ENCODE results near the gene ADAM23. TPM values are rescaled to one million over a fixed set of nuclear protein-coding genes. Genes with fewer than 3 reads are reported as not detected.
"Not testable (repeated sequence)": the region's sequence is repeated elsewhere in the genome, so short reads cannot be mapped to it uniquely, and the experiment has no call there.

Gene ADAM23
- 42.5 TPM for polyA plus RNA-seq (2013, experiment 1 of 4)
- 47.4 TPM for polyA plus RNA-seq (2013, experiment 2 of 4)
- polyA plus RNA-seq (2013, experiment 3 of 4): 32.6 TPM
- polyA plus RNA-seq (2013, experiment 4 of 4): 36.4 TPM

DNA sequence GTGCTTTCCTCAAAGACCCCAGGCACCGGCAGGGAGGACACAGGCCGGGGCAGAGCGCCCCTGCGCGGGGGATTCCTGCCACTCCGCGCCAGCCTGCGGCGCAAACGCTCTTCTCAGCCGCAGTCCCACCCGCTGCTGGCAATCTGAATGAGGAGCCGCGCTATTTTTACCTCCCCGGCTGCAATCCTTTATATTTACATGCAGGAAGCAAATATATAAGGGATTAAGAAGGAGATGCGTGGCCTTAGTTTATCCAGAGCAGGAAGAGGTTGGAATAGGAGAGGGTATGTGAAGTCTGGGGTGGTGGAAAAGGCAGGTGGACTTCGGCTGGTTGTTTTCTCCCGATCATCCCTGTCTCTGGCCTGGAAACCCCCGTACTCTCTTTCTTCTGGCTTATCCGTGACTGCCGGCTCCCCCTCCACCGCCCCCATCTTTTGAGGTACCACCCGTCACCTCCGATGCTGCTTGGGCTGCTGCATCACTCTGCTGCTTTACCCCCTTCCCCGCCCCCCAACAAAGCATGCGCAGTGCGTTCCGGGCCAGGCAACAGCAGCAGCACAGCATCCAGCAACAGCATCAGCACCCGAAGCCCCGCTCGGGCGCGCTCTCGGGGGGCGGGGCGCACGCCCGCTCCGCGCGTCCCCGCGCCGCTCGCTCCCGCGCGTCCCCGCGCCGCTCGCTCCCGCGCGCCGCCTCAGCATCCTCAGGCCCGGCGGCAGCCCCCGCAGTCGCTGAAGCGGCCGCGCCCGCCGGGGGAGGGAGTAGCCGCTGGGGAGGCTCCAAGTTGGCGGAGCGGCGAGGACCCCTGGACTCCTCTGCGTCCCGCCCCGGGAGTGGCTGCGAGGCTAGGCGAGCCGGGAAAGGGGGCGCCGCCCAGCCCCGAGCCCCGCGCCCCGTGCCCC, at the start of gene ADAM23:
ADAM23 (plus strand) TSS at position 700 of the 902 bp plus-strand sequence. CDS start 335 bp downstream, outside the sequence.
- H3K36me3 ChIP-seq (ENCODE audit: control insufficient read depth, insufficient read depth, low read length): no peaks in the 10 kb centered on the region
- peaks cover 3% of the 10 kb centered on the region for H3K4me1 ChIP-seq (ENCODE audit: control insufficient read depth, insufficient read depth, low read length)
- peaks cover 8% of the 10 kb centered on the region for H3K27me3 ChIP-seq (ENCODE audit: control insufficient read depth, insufficient read depth, low read length, poor library complexity, severe bottlenecking)
- WGBS, 2 experiments: 0 to 1% methylated on average over 80 to 81 of the region's 81 CpGs
- peak within 1 kb of the TSS; percentile 80 for H3K4me3 ChIP-seq (ENCODE audit: insufficient read depth, low read depth, low read length)
- H3K27ac ChIP-seq (ENCODE audit: insufficient read depth, low read depth, low read length, poor library complexity, severe bottlenecking): peak within 1 kb of the TSS; percentile 63
- H3K9me3 ChIP-seq (ENCODE audit: control insufficient read depth, low read length): no peaks in the 10 kb centered on the region

GRCh38 chr2:206396211-206396610, 47.1 kb upstream of the ADAM23 start:
- Histone ChIP-seq H3K36me3 (ENCODE audit: control insufficient read depth, insufficient read depth, low read length) (no peaks in the 10 kb centered on the region), H3K9me3 (ENCODE audit: control insufficient read depth, low read length) (peaks cover 2% of the 10 kb centered on the region), H3K27me3 (ENCODE audit: control insufficient read depth, insufficient read depth, low read length, poor library complexity, severe bottlenecking) (no peaks in the 10 kb centered on the region), H3K4me3 (ENCODE audit: insufficient read depth, low read depth, low read length) (no peak overlapping the region), H3K27ac (ENCODE audit: insufficient read depth, low read depth, low read length, poor library complexity, severe bottlenecking) (no peak overlapping the region), H3K4me1 (ENCODE audit: control insufficient read depth, insufficient read depth, low read length) (no peaks in the 10 kb centered on the region)
- 65 to 67% methylated on average over 6 of the region's 7 CpGs for WGBS, 2 experiments

GRCh38 chr2:206402956-206403569, 40.3 kb upstream of the ADAM23 start:
- not testable (repeated sequence) for H3K4me1 ChIP-seq (ENCODE audit: control insufficient read depth, insufficient read depth, low read length); H3K9me3 ChIP-seq (ENCODE audit: control insufficient read depth, low read length); H3K27ac ChIP-seq (ENCODE audit: insufficient read depth, low read depth, low read length, poor library complexity, severe bottlenecking); H3K27me3 ChIP-seq (ENCODE audit: control insufficient read depth, insufficient read depth, low read length, poor library complexity, severe bottlenecking); H3K36me3 ChIP-seq (ENCODE audit: control insufficient read depth, insufficient read depth, low read length); H3K4me3 ChIP-seq (ENCODE audit: insufficient read depth, low read depth, low read length)
- WGBS, 2 experiments: 91 to 94% methylated on average over 5 to 6 of the region's 6 CpGs

GRCh38 chr2:206408323-206409320, 34.7 kb upstream of the ADAM23 start:
- Histone ChIP-seq H3K27me3 (ENCODE audit: control insufficient read depth, insufficient read depth, low read length, poor library complexity, severe bottlenecking) (no peaks in the 10 kb centered on the region), H3K9me3 (ENCODE audit: control insufficient read depth, low read length) (no peaks in the 10 kb centered on the region), H3K4me3 (ENCODE audit: insufficient read depth, low read depth, low read length) (no peak overlapping the region), H3K36me3 (ENCODE audit: control insufficient read depth, insufficient read depth, low read length) (no peaks in the 10 kb centered on the region), H3K4me1 (ENCODE audit: control insufficient read depth, insufficient read depth, low read length) (no peaks in the 10 kb centered on the region), H3K27ac (ENCODE audit: insufficient read depth, low read depth, low read length, poor library complexity, severe bottlenecking) (no peak overlapping the region)
- WGBS, 2 experiments: 94 to 95% methylated on average over 11 of the region's 11 CpGs

DNA sequence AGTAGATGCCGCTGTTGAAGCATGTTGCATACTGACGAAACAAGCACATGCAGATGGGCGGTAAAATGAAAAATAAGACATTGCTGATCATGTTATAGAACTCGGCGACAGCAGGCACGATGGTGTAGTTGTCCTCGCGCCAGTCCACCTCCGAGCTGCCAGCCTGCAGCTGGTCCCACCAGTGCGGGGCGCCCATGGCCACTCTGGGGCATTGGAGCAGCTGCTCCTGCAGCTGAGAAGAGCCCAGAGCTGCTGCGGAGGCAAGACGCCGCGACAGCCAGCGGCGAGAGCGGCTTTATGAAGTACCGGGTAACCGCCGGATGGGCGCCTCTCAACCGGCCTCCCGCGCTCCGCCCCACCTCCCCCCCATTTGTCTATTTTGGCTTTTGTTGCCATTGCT, 32.6 kb upstream of the ADAM23 start:
- Histone ChIP-seq H3K27me3 (ENCODE audit: control insufficient read depth, insufficient read depth, low read length, poor library complexity, severe bottlenecking) (no peaks in the 10 kb centered on the region), H3K4me3 (ENCODE audit: insufficient read depth, low read depth, low read length) (no peak overlapping the region), H3K36me3 (ENCODE audit: control insufficient read depth, insufficient read depth, low read length) (no peaks in the 10 kb centered on the region), H3K27ac (ENCODE audit: insufficient read depth, low read depth, low read length, poor library complexity, severe bottlenecking) (no peak overlapping the region), H3K4me1 (ENCODE audit: control insufficient read depth, insufficient read depth, low read length) (no peaks in the 10 kb centered on the region), H3K9me3 (ENCODE audit: control insufficient read depth, low read length) (no peaks in the 10 kb centered on the region)
- WGBS, 2 experiments: 89 to 94% methylated on average over 26 of the region's 26 CpGs

DNA sequence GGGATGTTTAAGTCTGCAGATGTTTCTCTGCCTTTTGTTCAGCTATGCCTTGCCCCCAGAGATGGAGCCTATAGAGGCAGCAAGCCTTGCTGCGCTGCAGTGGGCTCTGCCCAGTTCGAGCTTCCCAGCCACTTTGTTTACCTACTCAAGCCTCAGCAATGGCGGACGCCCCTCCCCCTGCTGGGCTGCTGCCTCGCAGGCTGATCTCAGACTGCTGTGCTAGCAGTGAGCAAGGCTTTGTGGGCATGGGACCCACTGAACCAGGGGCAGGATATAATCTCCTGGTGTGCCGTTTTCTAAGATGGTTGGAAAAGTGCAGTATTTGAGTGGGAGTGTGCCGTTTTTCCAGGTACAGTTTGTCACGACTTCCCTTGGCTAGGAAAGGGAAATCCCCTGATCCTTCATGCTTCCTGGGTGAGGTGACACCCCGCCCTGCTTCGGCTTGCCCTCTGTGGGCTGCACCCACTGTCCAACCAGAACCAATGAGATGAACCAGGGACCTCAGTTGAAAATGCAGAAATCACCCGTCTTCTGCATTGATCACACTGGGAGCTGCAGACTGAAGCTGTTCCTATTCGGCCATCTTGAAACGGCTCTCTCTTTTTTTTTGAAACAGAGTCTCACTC, 27.6 kb upstream of the ADAM23 start:
- H3K27me3 ChIP-seq (ENCODE audit: control insufficient read depth, insufficient read depth, low read length, poor library complexity, severe bottlenecking): no peaks in the 10 kb centered on the region
- H3K27ac ChIP-seq (ENCODE audit: insufficient read depth, low read depth, low read length, poor library complexity, severe bottlenecking): no peak overlapping the region
- no peak overlapping the region for H3K4me3 ChIP-seq (ENCODE audit: insufficient read depth, low read depth, low read length)
- H3K9me3 ChIP-seq (ENCODE audit: control insufficient read depth, low read length): no peaks in the 10 kb centered on the region
- no peaks in the 10 kb centered on the region for H3K4me1 ChIP-seq (ENCODE audit: control insufficient read depth, insufficient read depth, low read length)
- 92 to 94% methylated on average over 13 of the region's 13 CpGs for WGBS, 2 experiments
- no peaks in the 10 kb centered on the region for H3K36me3 ChIP-seq (ENCODE audit: control insufficient read depth, insufficient read depth, low read length)

DNA sequence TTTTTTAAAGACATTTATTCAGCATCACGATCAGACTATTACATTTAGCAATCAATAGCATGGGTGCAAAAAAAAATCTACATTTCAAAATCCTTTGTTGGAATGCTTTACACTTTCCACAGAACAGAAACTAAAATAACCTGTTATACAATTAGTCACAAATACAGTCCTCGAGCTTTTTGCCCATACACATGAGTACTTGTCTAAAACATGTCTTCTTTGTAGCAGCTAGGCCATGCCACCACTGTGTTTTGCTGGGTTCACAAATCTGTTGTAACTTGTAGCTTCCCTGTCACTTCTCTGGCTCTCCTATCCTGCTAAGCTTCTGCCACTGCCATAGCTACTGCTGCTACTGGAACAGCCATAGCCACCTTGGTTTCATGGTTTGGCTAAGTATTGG, 24.4 kb upstream of the ADAM23 start:
- Histone ChIP-seq H3K9me3 (ENCODE audit: control insufficient read depth, low read length) (no peaks in the 10 kb centered on the region), H3K4me1 (ENCODE audit: control insufficient read depth, insufficient read depth, low read length) (no peaks in the 10 kb centered on the region), H3K36me3 (ENCODE audit: control insufficient read depth, insufficient read depth, low read length) (no peaks in the 10 kb centered on the region), H3K4me3 (ENCODE audit: insufficient read depth, low read depth, low read length) (no peak overlapping the region), H3K27ac (ENCODE audit: insufficient read depth, low read depth, low read length, poor library complexity, severe bottlenecking) (no peak overlapping the region), H3K27me3 (ENCODE audit: control insufficient read depth, insufficient read depth, low read length, poor library complexity, severe bottlenecking) (no peaks in the 10 kb centered on the region)
- WGBS, 2 experiments: 79 to 82% methylated on average over 2 of the region's 2 CpGs

GRCh38 chr2:206420721-206421120, 22.6 kb upstream of the ADAM23 start:
- no peaks in the 10 kb centered on the region for H3K4me1 ChIP-seq (ENCODE audit: control insufficient read depth, insufficient read depth, low read length)
- H3K36me3 ChIP-seq (ENCODE audit: control insufficient read depth, insufficient read depth, low read length): no peaks in the 10 kb centered on the region
- no peaks in the 10 kb centered on the region for H3K9me3 ChIP-seq (ENCODE audit: control insufficient read depth, low read length)
- WGBS, 2 experiments: 98 to 100% methylated on average over 2 of the region's 3 CpGs
- H3K4me3 ChIP-seq (ENCODE audit: insufficient read depth, low read depth, low read length): no peak overlapping the region
- H3K27ac ChIP-seq (ENCODE audit: insufficient read depth, low read depth, low read length, poor library complexity, severe bottlenecking): no peak overlapping the region
- no peaks in the 10 kb centered on the region for H3K27me3 ChIP-seq (ENCODE audit: control insufficient read depth, insufficient read depth, low read length, poor library complexity, severe bottlenecking)

GRCh38 chr2:206422493-206422892, 20.8 kb upstream of the ADAM23 start:
- Histone ChIP-seq H3K4me1 (ENCODE audit: control insufficient read depth, insufficient read depth, low read length) (no peaks in the 10 kb centered on the region), H3K27me3 (ENCODE audit: control insufficient read depth, insufficient read depth, low read length, poor library complexity, severe bottlenecking) (no peaks in the 10 kb centered on the region), H3K27ac (ENCODE audit: insufficient read depth, low read depth, low read length, poor library complexity, severe bottlenecking) (no peak overlapping the region), H3K36me3 (ENCODE audit: control insufficient read depth, insufficient read depth, low read length) (no peaks in the 10 kb centered on the region), H3K9me3 (ENCODE audit: control insufficient read depth, low read length) (no peaks in the 10 kb centered on the region), H3K4me3 (ENCODE audit: insufficient read depth, low read depth, low read length) (no peak overlapping the region)
